Measurements from ENCODE around the gene GAL3ST3. TPM values are rescaled to one million over a fixed set of nuclear protein-coding genes. Genes with fewer than 3 reads are reported as not detected.

GAL3ST3 gene
- total RNA-seq, 2 experiments from 2014 or later, result 0.15 to 0.17 TPM

DNA sequence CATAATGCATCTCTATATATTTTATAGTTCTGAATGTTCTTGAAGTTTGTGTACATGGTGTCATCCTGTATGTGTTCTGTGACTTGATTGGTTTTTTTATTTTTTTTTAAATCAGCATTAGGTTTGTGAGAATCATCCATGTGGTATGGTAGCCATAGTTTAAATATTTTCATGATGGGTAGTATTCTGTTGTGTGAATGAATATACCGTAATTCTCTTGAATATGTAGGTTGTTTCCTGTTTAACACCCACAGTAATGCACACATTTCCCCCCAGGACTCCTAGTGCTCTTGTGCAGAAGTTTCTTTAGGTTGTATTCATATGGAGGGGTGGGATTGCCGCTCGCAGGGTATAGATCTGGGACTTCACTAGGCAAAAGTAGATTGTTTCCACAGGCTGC lies 23.1 kb upstream of the GAL3ST3 start:
- CTCF ChIA-PET, result interaction anchor here (0.6 to 1.8 kb wide), 3 partner anchors 9 to 140 kb away, joined by 3 to 7 read pairs (median 5); no protein-coding TSS in a partner anchor
- POLR2A ChIA-PET, result interaction anchor here (1.9 kb wide), 1 partner anchor 64 kb away, joined by 6 read pairs; no protein-coding TSS in a partner anchor

DNA sequence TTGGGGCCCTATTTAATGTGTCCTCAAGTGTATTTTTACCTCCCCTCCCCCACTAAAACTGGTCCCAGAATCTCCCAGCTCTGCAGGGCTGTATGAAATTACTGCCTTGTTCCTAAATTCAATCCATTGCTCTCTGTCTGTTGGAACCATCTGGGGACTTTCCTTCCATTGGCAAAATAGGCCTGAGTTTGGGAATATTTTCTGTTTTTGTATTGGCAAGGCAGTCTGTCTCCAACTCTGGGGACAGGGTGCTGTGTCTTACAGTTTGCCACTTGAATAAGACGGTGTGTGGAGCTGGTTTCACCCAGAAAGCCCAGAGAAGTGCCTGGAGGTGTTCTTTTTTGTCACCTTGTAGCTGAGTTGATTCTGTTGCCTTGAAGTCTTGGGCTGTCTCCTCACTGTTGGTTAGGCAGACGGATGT lies 22.4 kb upstream of the GAL3ST3 start:
- POLR2A ChIA-PET, result interaction anchor here (0.7 to 1.9 kb wide), 4 partner anchors 10 to 64 kb away, joined by 3 to 6 read pairs (median 5); no protein-coding TSS in a partner anchor
- CTCF ChIA-PET, result interaction anchor here (0.6 to 1.8 kb wide), 5 partner anchors 10 to 141 kb away, joined by 3 to 7 read pairs (median 5); no protein-coding TSS in a partner anchor

DNA sequence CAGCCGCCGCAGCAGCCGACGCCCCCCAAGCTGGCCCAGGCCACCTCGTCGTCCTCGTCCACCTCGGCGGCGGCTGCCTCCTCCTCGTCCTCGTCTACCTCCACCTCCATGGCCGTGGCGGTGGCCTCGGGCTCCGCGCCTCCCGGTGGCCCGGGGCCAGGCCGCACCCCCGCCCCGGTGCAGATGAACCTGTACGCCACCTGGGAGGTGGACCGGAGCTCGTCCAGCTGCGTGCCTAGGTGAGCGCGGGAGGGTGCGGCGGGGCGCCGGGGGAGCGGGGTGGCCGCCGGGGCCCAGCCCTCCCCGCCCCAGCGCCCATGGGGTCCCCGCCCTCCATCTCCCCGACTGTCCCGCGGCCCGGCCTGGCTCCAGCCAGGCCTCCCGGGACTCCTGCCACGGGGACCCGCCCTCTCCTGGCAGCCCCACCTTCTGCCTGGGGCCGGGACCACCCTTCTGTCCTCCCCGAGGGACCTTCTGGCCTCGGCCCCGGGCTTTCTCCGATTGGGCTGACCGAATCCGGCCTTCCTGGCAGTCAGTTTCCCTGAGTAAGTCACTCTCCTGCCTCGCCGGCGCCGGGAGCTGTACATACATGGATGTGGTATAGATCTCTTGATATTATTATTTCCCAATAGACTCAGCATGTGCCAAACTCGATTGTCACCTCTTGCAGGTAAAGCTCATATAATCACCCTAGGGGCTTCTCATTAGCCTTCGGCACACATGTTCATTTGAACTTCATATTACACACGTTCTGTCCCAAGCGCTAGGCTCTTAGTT lies 21.8 kb upstream of the GAL3ST3 start:
- CTCF ChIA-PET, result interaction anchor here (0.6 to 3.4 kb wide), 7 partner anchors 10 to 64 kb away, joined by 3 to 40 read pairs (median 5); partner anchors contain the start of gene SF3B2
- POLR2A ChIA-PET, result interaction anchor here (0.7 to 4.3 kb wide), 5 partner anchors 10 to 65 kb away, joined by 3 to 14 read pairs (median 6); partner anchors contain the start of gene SF3B2

DNA sequence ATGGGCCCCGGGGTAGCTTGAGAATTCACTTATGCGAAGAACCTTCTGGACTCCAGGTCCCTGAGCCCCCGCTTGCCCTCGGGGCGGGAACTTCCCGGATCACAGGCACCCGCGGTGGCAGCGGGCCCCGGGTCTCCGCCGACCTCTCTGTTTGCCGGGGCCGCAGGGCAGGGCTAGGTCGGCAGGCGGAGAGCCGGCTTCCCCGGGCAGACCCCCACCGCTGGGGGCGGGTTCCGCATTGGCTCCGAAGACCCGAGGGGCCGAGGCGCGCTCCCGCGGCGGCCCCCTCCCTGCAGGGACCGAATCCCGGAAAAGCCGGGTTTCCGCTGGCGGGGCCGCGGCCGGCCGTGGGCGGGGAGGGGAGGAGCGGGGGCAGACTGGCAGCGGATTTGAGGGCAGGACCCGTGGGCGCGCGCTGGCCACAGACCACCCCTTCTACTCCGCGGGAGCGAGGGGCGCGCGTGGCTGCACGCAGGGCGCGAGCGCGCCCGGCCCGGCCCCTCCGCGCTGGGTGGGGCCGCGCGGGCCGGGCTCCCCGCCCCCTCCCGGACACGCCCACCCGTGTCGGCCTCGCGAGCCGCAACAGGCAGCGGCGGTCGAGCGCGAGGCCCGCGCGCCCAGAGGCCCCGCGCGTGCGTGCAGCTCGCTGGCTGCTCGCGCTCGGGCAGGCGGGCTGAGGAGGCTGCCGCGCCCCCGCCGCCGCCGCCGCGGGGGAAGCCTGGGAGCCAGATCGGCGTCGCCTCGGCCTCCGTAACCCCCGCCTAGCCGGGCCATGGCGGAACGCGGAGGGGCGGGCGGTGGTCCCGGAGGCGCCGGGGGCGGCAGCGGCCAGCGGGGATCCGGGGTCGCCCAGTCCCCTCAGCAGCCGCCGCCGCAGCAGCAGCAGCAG lies 21.0 kb upstream of the GAL3ST3 start, which contains the start of gene PACS1:
TSS of gene PACS1 (plus strand) at position 558 of the 889 bp plus-strand sequence. CDS start at position 773, 215 bp downstream.
- POLR2A ChIA-PET, result interaction anchor here (0.6 to 4.3 kb wide), 4 partner anchors 17 to 359 kb away, joined by 3 to 14 read pairs (median 5); partner anchors contain the start of gene SF3B2

DNA sequence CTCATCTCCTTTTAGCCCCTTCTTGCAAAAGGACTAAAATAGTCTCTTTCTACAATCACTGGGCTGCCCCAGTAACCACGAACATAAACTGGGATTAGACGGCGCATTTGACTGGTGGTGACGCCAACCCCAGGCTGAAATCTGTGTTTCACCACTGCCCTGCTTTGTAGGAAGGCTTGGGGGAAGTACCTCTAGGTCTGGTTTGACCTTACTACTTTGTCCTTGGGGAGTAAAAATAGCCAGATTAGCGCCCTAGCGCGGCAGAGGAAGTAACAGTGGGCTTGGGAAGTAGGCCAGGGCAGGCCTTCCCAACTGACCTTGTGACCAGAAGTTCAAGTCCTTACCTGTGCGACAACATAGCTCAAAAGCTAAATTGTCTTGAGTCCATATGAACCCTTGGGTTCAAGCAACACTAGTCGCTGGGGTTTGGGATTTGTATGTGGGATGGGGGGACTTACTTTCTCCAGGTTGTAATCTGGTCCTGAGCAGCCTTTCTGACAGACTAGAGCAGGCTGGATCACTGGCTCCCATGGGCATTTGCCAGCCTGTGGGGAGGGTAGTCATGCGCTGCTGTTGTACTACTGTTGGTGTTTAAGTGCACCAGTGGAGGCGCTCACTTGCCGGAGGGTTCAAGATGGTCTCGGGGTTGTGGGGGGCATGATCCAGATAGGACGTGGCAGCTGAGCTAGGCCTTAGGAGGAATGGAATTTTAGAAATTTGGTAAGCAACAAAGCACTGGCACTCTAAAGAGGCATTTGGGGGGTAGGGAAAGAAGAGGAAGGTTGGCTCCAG lies 20.2 kb upstream of the GAL3ST3 start:
- POLR2A ChIA-PET, result interaction anchor here (0.6 to 4.3 kb wide), 2 partner anchors 17 to 358 kb away, joined by 3 to 14 read pairs; partner anchors contain the start of gene SF3B2
- CTCF ChIA-PET, result interaction anchor here (0.5 to 4.2 kb wide), 21 partner anchors 10 to 276 kb away, joined by 3 to 40 read pairs (median 4); partner anchors contain the start of genes BANF1, CST6, EIF1AD and SF3B2

More for the DNA sequence above, 21.0 kb upstream of the GAL3ST3 start, which contains the start of gene PACS1:
- CTCF ChIA-PET, result interaction anchor here (0.6 to 4.2 kb wide), 9 partner anchors 10 to 65 kb away, joined by 3 to 40 read pairs (median 12); partner anchors contain the start of gene SF3B2

DNA sequence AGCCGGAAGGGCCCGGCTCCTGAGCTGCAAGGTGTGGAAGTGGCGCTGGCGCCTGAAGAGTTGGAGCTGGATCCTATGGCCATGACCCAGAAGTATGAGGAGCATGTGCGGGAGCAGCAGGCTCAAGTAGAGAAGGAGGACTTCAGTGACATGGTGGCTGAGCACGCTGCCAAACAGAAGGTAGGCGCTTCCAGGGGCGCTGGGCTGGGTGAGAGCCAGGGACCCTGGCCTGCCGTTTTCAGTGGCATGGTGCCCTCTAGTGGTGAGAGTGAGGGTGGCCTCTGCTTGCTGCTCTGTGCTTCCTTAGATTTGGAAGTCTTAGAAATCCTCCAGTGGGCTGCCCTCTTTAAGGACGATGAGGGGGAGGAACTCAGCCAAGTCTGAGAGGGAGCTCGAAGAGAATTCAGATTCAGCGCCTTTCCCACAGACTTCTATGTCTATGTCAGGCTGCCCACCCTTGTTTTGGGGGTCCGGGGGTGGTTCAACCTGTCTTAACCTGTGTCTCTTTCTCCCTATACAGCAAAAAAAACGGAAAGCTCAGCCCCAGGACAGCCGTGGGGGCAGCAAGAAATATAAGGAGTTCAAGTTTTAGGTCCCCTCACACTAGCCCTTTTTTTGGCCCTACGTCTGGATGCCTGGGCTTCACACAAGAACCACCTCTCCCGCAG lies 19.3 kb upstream of the GAL3ST3 start:
- CTCF ChIA-PET, result interaction anchor here (0.5 to 4.2 kb wide), 25 partner anchors 9 to 277 kb away, joined by 3 to 40 read pairs (median 4); partner anchors contain the start of genes BANF1, CCDC85B, CST6 and EIF1AD
- POLR2A ChIA-PET, result interaction anchor here (0.5 to 4.3 kb wide), 4 partner anchors 8 to 1893 kb away, joined by 3 to 14 read pairs (median 4); partner anchors contain the start of gene SF3B2

DNA sequence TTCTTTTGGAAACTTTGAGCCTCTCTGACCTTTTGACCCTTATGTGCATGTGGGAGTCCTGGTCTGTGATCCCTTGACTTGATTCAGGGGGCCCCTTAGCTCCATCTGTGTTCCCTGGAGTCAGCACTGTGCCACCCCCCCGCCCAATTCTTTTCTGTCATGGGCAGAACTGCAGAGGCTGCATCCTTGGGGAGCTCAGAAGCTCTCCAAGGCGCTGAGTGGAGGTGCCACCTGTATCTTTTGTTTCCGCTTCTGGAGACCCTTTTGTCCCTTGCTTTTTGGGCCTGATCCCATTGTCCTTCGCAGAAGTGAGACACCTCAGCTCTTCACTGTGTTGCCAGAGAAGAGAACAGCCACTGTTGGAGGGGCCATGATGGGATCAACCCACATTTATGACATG lies 18.7 kb upstream of the GAL3ST3 start:
- ChIA-PET CTCF (interaction anchor here (0.8 to 4.2 kb wide), 15 partner anchors 9 to 278 kb away, joined by 3 to 40 read pairs (median 6); partner anchors contain the start of genes CCDC85B and SF3B2), POLR2A (interaction anchor here (0.5 to 4.3 kb wide), 4 partner anchors 9 to 1892 kb away, joined by 3 to 14 read pairs (median 4); partner anchors contain the start of gene SF3B2)

DNA sequence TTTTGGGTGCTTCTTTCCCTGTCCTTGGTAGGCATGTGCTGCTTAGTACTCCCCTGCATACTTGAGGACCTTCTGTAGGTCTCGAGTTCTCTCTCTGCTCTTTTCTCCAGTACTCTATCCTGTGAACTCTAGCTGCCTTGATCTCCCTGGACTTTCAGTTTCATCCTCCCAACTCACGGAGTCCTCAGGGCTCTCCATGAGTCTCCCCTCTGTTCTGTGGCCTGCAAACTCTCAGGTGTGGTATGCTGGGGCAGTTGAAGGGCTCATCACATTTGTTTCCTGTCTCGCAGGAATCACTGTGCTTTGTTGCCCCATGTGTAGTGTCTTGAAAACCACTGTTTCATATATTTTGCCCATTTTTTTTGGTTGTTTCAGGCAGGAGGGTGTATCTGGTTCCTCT lies 17.8 kb upstream of the GAL3ST3 start:
- POLR2A ChIA-PET, result interaction anchor here (1.5 to 4.3 kb wide), 2 partner anchors 10 to 14 kb away, joined by 3 to 14 read pairs; partner anchors contain the start of gene SF3B2
- CTCF ChIA-PET, result interaction anchor here (0.6 to 4.2 kb wide), 3 partner anchors 10 to 176 kb away, joined by 3 to 33 read pairs (median 4); partner anchors contain the start of gene CCDC85B

DNA sequence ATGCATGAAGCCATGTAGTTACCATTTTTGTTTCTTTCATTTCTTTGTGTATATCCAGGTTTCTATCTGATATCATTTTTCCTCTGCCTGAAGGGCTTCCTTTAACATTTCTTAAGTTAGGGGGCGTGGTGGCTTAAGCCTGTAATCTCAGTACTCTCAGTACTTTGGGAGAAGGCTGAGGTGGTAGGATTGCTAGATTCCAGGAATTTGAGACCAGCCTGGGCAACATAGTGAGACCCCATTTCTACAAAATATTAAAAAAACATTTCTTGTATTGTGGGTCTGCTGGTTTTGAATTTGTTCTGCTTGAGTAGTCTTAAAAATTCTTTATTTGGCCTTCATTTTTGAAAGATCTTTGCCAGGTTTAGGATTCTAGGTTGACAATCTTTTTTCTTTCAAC lies 15.6 kb upstream of the GAL3ST3 start:
- ChIA-PET CTCF (interaction anchor here (1.2 kb wide), 1 partner anchor 19 kb away, joined by 4 read pairs; no protein-coding TSS in a partner anchor), POLR2A (no interaction called here)

DNA sequence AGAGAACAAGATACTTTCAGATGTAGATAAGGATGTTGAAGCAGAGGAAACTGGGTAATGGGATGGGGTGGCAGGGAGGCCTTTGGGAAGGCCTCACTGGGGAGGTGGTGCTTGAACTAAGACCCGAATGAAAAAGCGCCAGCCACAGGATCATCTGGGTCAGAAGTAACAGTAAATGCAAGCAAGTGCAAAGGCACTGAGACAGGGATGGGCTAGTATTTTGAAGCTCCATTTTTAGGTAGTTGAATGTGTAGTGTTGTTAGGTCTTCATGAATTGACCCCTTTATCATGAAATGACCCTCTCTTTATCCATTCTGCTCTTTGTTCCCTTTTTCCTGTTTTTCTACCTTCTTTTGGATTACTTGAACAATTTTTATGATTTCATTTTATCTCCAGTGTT lies 14.9 kb upstream of the GAL3ST3 start:
- ChIA-PET POLR2A (no interaction called here), CTCF (interaction anchor here (1.1 to 1.2 kb wide), 2 partner anchors 19 to 69 kb away, joined by 3 to 4 read pairs; no protein-coding TSS in a partner anchor)

DNA sequence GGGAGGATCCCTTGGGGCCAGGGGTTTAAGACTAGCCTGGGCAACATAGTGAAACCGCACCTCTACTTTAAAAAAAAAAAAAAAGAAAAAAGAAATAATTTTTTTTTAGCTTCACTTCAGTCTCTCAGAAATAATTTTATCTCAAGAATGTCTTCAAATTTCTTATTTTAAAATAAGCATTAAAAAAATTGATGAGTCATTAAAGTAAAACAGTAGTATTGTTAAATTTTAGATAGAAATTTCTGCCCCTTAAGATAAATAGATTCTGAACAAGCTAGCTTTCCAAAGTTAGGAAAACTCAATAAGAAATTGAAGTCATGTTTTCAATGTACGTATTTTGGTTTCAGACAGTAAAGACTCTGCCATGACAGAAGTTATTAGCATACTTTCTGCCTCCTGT lies 13.4 kb upstream of the GAL3ST3 start:
- ChIA-PET POLR2A (no interaction called here), CTCF (interaction anchor here (1.2 to 1.7 kb wide), 3 partner anchors 9 to 40 kb away, joined by 4 to 6 read pairs (median 6); partner anchors contain the start of gene SF3B2)

DNA sequence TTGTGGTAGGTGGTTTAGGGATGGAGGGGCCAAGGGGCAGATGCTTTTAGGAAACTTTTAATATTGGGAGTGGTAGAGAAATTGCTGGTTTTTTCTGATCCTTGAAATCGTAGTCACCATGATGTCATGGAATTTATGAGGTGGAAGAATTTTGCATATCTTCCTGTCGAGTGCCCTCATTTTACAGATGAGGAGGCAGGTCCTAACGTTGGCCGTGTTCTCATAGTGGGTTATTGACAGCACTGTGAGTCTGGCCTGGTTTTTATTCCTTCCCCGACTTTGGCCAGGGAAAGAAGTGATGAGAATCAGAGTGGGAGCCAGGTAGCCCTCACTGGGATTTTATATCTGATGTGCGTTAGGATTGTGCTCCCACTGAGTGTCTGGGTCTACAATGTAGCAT lies 12.3 kb upstream of the GAL3ST3 start:
- ChIA-PET CTCF (no interaction called here), POLR2A (no interaction called here)

DNA sequence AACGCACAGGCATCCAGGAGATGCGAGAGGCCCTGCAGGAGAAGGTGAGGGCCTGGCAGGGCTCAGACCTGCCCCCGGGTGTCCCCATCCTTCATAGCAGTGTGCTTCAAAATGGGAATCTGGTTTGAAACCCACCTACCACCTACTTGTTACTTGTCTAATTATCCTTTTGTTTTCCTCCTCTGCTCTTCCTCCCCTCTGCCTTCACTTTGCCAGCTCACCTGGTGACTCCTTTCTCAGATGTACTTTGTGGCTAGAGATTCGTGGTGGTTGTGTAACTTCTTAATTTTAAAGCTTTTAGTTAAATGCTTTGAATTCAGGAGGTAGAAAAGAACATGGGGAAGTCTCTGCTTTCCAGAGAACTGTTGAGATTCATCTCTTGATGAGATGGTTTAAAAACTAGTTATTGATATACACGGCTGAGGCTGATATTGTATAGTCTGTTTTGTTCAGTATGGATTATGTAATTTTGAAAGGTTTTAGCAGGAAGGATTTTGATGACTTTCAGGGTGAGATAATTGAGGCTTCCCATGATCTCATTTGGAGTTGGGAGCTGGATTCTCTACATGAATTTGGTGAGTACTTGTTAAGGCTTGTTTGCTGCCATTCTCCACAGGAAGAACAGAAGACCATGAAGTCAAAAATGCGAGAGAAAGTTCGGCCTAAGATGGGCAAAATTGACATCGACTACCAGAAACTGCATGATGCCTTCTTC lies 11.2 kb upstream of the GAL3ST3 start:
- ChIA-PET CTCF (interaction anchor here (2.7 kb wide), 1 partner anchor 8 kb away, joined by 17 read pairs; no protein-coding TSS in a partner anchor), POLR2A (interaction anchor here (0.9 kb wide), 1 partner anchor 8 kb away, joined by 3 read pairs; the partner anchor contains the start of gene SF3B2)

DNA sequence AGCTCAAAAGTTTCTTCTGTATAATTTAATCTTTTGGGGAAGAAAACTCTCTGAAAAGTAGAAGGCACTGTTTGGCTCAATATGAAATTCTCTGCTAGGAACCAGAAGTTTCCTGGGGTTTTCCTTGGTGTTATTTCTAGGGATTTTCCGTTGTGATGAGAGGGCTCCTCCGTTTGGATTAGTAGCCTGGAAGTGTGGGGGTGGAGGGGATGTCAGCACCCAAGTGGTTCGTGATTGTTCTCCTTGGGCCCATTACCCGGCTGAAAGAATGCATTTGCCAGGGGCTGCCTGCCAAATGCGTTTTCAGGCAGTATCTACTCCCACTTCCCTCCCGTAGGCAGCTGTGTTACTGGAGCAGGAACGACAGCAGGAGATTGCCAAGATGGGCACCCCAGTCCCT lies 7.5 kb upstream of the GAL3ST3 start:
- CTCF ChIA-PET, result interaction anchor here (0.7 to 6.2 kb wide), 2 partner anchors 10 to 12 kb away, joined by 3 to 40 read pairs; partner anchors contain the start of gene PACS1
- POLR2A ChIA-PET, result no interaction called here

DNA sequence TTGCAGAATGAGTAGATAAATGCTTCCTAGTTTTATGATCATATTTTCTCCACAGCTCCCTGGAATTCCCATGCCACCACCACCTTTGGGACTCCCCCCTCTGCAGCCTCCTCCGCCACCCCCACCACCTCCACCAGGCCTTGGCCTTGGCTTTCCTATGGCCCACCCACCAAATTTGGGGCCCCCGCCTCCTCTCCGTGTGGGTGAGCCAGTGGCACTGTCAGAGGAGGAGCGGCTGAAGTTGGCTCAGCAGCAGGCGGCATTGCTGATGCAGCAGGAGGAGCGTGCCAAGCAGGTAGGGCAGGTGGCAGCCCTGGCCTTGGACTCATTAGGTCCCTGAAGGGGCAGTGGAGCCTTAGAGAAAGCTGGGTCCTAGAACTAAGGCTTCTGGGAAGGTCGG lies 6.1 kb upstream of the GAL3ST3 start:
- CTCF ChIA-PET, result interaction anchor here (6.2 kb wide), 1 partner anchor 14 kb away, joined by 40 read pairs; the partner anchor contains the start of gene PACS1
- POLR2A ChIA-PET, result no interaction called here

DNA sequence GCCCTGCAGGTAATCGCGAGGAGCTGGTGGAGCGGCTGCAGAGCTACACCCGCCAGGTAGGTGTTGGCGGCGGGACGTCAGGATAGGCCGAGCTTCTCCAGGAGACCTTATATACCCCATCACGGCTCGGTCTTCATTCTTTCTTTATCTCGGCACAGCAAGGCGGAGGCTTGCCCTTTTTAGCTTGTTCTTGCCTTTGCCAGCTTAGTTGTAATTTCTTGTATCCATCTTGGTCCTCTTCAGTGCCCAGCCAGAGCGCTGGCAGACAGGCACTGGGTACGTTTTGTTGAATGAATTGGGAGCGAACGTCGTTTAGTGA lies 3.7 kb upstream of the GAL3ST3 start:
- CTCF ChIA-PET, result interaction anchor here (1.2 to 6.2 kb wide), 3 partner anchors 9 to 30 kb away, joined by 3 to 40 read pairs (median 5); partner anchors contain the start of gene PACS1
- POLR2A ChIA-PET, result interaction anchor here (0.6 to 1.9 kb wide), 4 partner anchors 16 to 1562 kb away, joined by 3 to 14 read pairs (median 5); partner anchors contain the start of gene PACS1

Data from activated CD8-positive, alpha-beta memory T cell treated with anti-CD3 and anti-CD28 coated beads for 36 hours (primary cell).